Neural progenitor cell (in vitro differentiated cells): Measurements from ENCODE around the gene MX1. TPM values are rescaled to one million over a fixed set of nuclear protein-coding genes. Genes with fewer than 3 reads are reported as not detected.
A peak's percentile ranks its signal among the peaks of the same experiment; 100 is the strongest.

Experiments
- DNase-seq: peaks from one replicate; pipeline ENCODE4 v3.0.0-alpha.2; 2016; ENCODE audit warnings: low spot score
- H2AFZ ChIP-seq: fragments of 200-600 bp; sonication (generic); replicated peaks from 2 replicates; pipeline ENCODE4 v1.6.1; 2016; ENCODE audit warnings: antibody characterized with exemption
- H3F3A ChIP-seq: fragments of 200-600 bp; sonication (generic); 2 replicates; pipeline ENCODE4 v1.6.1; 2016; ENCODE audit warnings: antibody characterized with exemption, low read depth
- H3K27ac ChIP-seq: fragments of 200-600 bp; sonication (generic); 2 replicates; pipeline ENCODE4 v1.5.1; 2016; ENCODE audit warnings: mild to moderate bottlenecking
- H3K27me3 ChIP-seq: fragments of 200-600 bp; sonication (generic); 2 replicates; pipeline ENCODE4 v1.6.1; 2016; ENCODE audit warnings: mild to moderate bottlenecking, moderate library complexity
- H3K36me3 ChIP-seq: fragments of 200-600 bp; sonication (generic); 2 replicates; pipeline ENCODE4 v1.5.1; 2016
- H3K4me1 ChIP-seq: fragments of 200-600 bp; sonication (generic); 2 replicates; pipeline ENCODE4 v1.6.1; 2016; ENCODE audit warnings: mixed run types
- H3K4me2 ChIP-seq: fragments of 200-600 bp; sonication (generic); 2 replicates; pipeline ENCODE4 v1.6.1; 2016
- H3K4me3 ChIP-seq: fragments of 200-600 bp; sonication (generic); 2 replicates; pipeline ENCODE4 v1.5.1; 2016
- H3K79me2 ChIP-seq: fragments of 200-600 bp; sonication (generic); 2 replicates; pipeline ENCODE4 v1.6.1; 2016; ENCODE audit warnings: low read depth
- H3K9ac ChIP-seq: fragments of 200-600 bp; sonication (generic); 2 replicates; pipeline ENCODE4 v1.6.1; 2016
- H3K9me3 ChIP-seq: fragments of 200-600 bp; sonication (generic); 2 replicates; pipeline ENCODE4 v1.5.1; 2016; ENCODE audit warnings: low read depth
- H4K20me1 ChIP-seq: fragments of 200-600 bp; sonication (generic); 2 replicates; pipeline ENCODE4 v1.6.1; 2016; ENCODE audit warnings: low read depth
- H3K27ac Mint-ChIP-seq: 3 replicates; pipeline ENCODE4 v1.8.0; 2021; ENCODE audit warnings: mixed read lengths
- H3K27me3 Mint-ChIP-seq: 2 replicates; pipeline ENCODE4 v1.8.0; 2022; ENCODE audit warnings: low read depth, mild to moderate bottlenecking, inconsistent platforms, moderate library complexity, mixed read lengths; ENCODE audit not compliant: insufficient read depth
- H3K36me3 Mint-ChIP-seq: 3 replicates; pipeline ENCODE4 v1.8.0; 2021; ENCODE audit warnings: mixed read lengths
- H3K4me1 Mint-ChIP-seq: 3 replicates; pipeline ENCODE4 v1.8.0; 2021; ENCODE audit warnings: mixed read lengths
- H3K4me3 Mint-ChIP-seq: 3 replicates; pipeline ENCODE4 v1.8.0; 2021; ENCODE audit warnings: mild to moderate bottlenecking, moderate library complexity, mixed read lengths
- H3K9me3 Mint-ChIP-seq: 3 replicates; pipeline ENCODE4 v1.8.0; 2020; ENCODE audit warnings: mixed read lengths
- CTCF ChIP-seq: fragments of 200-600 bp; sonication (generic); IDR thresholded peaks from 2 replicates; pipeline ENCODE4 v1.5.1; 2017; ENCODE audit warnings: antibody characterized with exemption, mild to moderate bottlenecking
- EZH2 ChIP-seq: fragments of 200-600 bp; sonication (generic); IDR thresholded peaks from 2 replicates; pipeline ENCODE4 v1.6.1; 2017; ENCODE audit warnings: antibody characterized with exemption, mild to moderate bottlenecking, moderate library complexity
- EZH2phosphoT487 ChIP-seq: fragments of 200-600 bp; sonication (generic); IDR thresholded peaks from 2 replicates; pipeline ENCODE4 v1.6.1; 2017; ENCODE audit warnings: antibody characterized with exemption
- total RNA-seq: library from RNA; depleted of rRNA; stranded (reverse); fragments of >200 nt; gene quantifications from 2 replicates; pipeline ENCODE4 v1.2.3, GENCODE V29; 2015; ENCODE audit warnings: low replicate concordance

Gene MX1
- total RNA-seq, 1 donor from 2014 or later, result 1.7 TPM

GRCh38 chr21:41506611-41507520 lies 80.8 kb downstream of the MX1 start:
- H3K9me3 Mint-ChIP-seq, result peaks cover 2% of the 10 kb centered on the region
- Histone ChIP-seq H2AFZ (peak overlapping the region; percentile 98), H3K9ac (no peak overlapping the region), H3K4me3 (peak overlapping the region; percentile 68), H3K4me2 (peak overlapping the region; percentile 96), H3K9me3 (no peaks in the 10 kb centered on the region), H3K4me1 (peaks cover 6% of the 10 kb centered on the region), H3K27ac (no peak overlapping the region), H3K27me3 (peaks cover 52% of the 10 kb centered on the region), H4K20me1 (peaks cover 7% of the 10 kb centered on the region), H3K79me2 (no peaks in the 10 kb centered on the region), H3F3A (peaks cover 5% of the 10 kb centered on the region), H3K36me3 (no peaks in the 10 kb centered on the region)
- TF ChIP-seq EZH2phosphoT487 (peak; percentile 38), CTCF (peak; percentile 26), EZH2 (peak; percentile 87)
- peaks cover 50% of the 10 kb centered on the region for H3K27me3 Mint-ChIP-seq
- no peaks in the 10 kb centered on the region for H3K4me1 Mint-ChIP-seq
- DNase-seq, result peak; percentile 74
- H3K4me3 Mint-ChIP-seq, result peak overlapping the region; percentile 64
- no peaks in the 10 kb centered on the region for H3K36me3 Mint-ChIP-seq
- no peak overlapping the region for H3K27ac Mint-ChIP-seq

GRCh38 chr21:41507521-41508414 lies 81.7 kb downstream of the MX1 start, which contains the start of gene TMPRSS2:
Gene TMPRSS2 (minus strand): TSS chr21:41508158. CDS start chr21:41498133, 10,025 bp downstream.
- Histone ChIP-seq H3K27me3 (peaks cover 52% of the 10 kb centered on the region), H3K27ac (no peak within 1 kb of the TSS), H3K9ac (no peak within 1 kb of the TSS), H4K20me1 (peaks cover 7% of the 10 kb centered on the region), H3K4me2 (peak within 1 kb of the TSS; percentile 96), H2AFZ (peak within 1 kb of the TSS; percentile 98), H3K79me2 (no peaks in the 10 kb centered on the region), H3K4me3 (peak within 1 kb of the TSS; percentile 68), H3K36me3 (no peaks in the 10 kb centered on the region), H3K4me1 (peaks cover 6% of the 10 kb centered on the region), H3F3A (peaks cover 5% of the 10 kb centered on the region), H3K9me3 (no peaks in the 10 kb centered on the region)
- DNase-seq, result peak; percentile 72
- Mint-ChIP-seq H3K36me3 (no peaks in the 10 kb centered on the region), H3K4me3 (peak within 1 kb of the TSS; percentile 64), H3K9me3 (peaks cover 2% of the 10 kb centered on the region), H3K27me3 (peaks cover 48% of the 10 kb centered on the region), H3K27ac (no peak within 1 kb of the TSS), H3K4me1 (no peaks in the 10 kb centered on the region)
- no peak for TF ChIP-seq EZH2phosphoT487
- TF ChIP-seq EZH2, result peak; percentile 82
- TF ChIP-seq CTCF, result no peak

- peaks cover 5% of the 10 kb centered on the region for H3F3A ChIP-seq
- H3K4me3 ChIP-seq, result peak overlapping the region; percentile 68
- no peak overlapping the region for H3K9ac ChIP-seq
- H4K20me1 ChIP-seq, result peaks cover 7% of the 10 kb centered on the region
- peaks cover 51% of the 10 kb centered on the region for H3K27me3 Mint-ChIP-seq
- no peak overlapping the region for H3K27ac Mint-ChIP-seq
- TF ChIP-seq EZH2, result no peak
- no peak for TF ChIP-seq EZH2phosphoT487
- no peak for TF ChIP-seq CTCF
- no peaks in the 10 kb centered on the region for H3K36me3 ChIP-seq
- H3K9me3 ChIP-seq, result no peaks in the 10 kb centered on the region
- peaks cover 2% of the 10 kb centered on the region for H3K9me3 Mint-ChIP-seq
- peak overlapping the region; percentile 96 for H3K4me2 ChIP-seq
- H2AFZ ChIP-seq, result peak overlapping the region; percentile 98
- no peaks in the 10 kb centered on the region for H3K79me2 ChIP-seq
- H3K36me3 Mint-ChIP-seq, result no peaks in the 10 kb centered on the region
- H3K4me3 Mint-ChIP-seq, result peak overlapping the region; percentile 61
- H3K4me1 Mint-ChIP-seq, result no peaks in the 10 kb centered on the region
- H3K27ac ChIP-seq, result no peak overlapping the region
- H3K27me3 ChIP-seq, result peaks cover 52% of the 10 kb centered on the region
- peaks cover 6% of the 10 kb centered on the region for H3K4me1 ChIP-seq
- DNase-seq, result no peak
Observed at GRCh38 chr21:41508415-41509144, 82.5 kb downstream of the MX1 start.
